ENCODE data around the gene DPP3. TPM values are rescaled to one million over a fixed set of nuclear protein-coding genes. Genes with fewer than 3 reads are reported as not detected.

DPP3 gene
- total RNA-seq, 1 experiment from 2014 or later: 55.6 TPM

- CTCF ChIA-PET: no interaction called here
Observed at GRCh38 chr11:66555416-66555815, 75.2 kb downstream of the DPP3 start.

GRCh38 chr11:66556086-66556485 lies 75.9 kb downstream of the DPP3 start:
- Histone ChIP-seq H3K9ac (ENCODE audit: low read length) (no peak overlapping the region), H3K9me3 (ENCODE audit: control insufficient read depth in 1 of 2, insufficient read depth in 1 of 2, low read depth in 1 of 2, low read length in 2 of 2) (no peaks in the 10 kb centered on the region), H3K4me2 (ENCODE audit: low read length) (no peak overlapping the region), H3K9me2 (ENCODE audit: insufficient read depth) (no peaks in the 10 kb centered on the region), H3K4me3 (replicated peaks in 1 of 2; ENCODE audit: low read depth in 1 of 2, low read length in 2 of 2) (no peak overlapping the region), H4K20me1 (ENCODE audit: insufficient read depth) (no peaks in the 10 kb centered on the region), H2AFZ (ENCODE audit: low read depth, low read length, poor library complexity, severe bottlenecking) (no peak overlapping the region), H3K27me3 (ENCODE audit: insufficient read depth, low read length) (no peaks in the 10 kb centered on the region), H3K27ac (ENCODE audit: low read depth, low read length) (no peak overlapping the region), H3K79me2 (ENCODE audit: insufficient read depth, low read length) (no peaks in the 10 kb centered on the region), H3K36me3 (ENCODE audit: control insufficient read depth in 1 of 2, insufficient read depth in 2 of 2, low read length in 2 of 2) (no peaks in the 10 kb centered on the region), H3K4me1 (ENCODE audit: control insufficient read depth in 1 of 2, insufficient read depth in 2 of 2, low read length in 2 of 2) (no peaks in the 10 kb centered on the region)
- ChIA-PET RAD21 (ENCODE audit: low non-redundant PET in 1 of 2, low total read pairs in 2 of 2, uncharacterized antibody in 2 of 2, unreplicated experiment in 2 of 2) (no interaction called here), POLR2A (no interaction called here), CTCF (no interaction called here)
- DNase-seq (ENCODE audit: low read depth, low spot score) (no peak), ATAC-seq (no peak)
- intact Hi-C loops (cut with micrococcal nuclease): no loop called here
- BruUV-seq (replicated peaks): no TSS peak
- TF ChIP-seq EGR1 (IDR thresholded peaks at IDR 0.05; ENCODE audit: low read depth) (no peak), EZH2phosphoT487 (IDR thresholded peaks at IDR 0.05; ENCODE audit: borderline replicate concordance) (no peak), SIN3A (IDR thresholded peaks at IDR 0.05; ENCODE audit: low read depth) (no peak), CTCF (IDR thresholded peaks at IDR 0.05 in 2 of 3, conservative IDR thresholded peaks at IDR 0.05 in 1 of 3; ENCODE audit: borderline replicate concordance in 1 of 3, insufficient read depth in 1 of 3, low read depth in 2 of 3, low read length in 2 of 3) (no peak), MAX (IDR thresholded peaks at IDR 0.05) (no peak), SRF (IDR thresholded peaks at IDR 0.05; ENCODE audit: low read depth) (no peak), ZBTB33 (IDR thresholded peaks at IDR 0.05; ENCODE audit: extremely low read depth, insufficient replicate concordance, low read length) (no peak), RAD21 (IDR thresholded peaks at IDR 0.05; ENCODE audit: low read depth) (no peak), TCF7L2 (IDR thresholded peaks at IDR 0.05; ENCODE audit: borderline replicate concordance, extremely low read depth, insufficient read depth, insufficient read length) (no peak), ATF3 (IDR thresholded peaks at IDR 0.05) (no peak), EZH2 (IDR thresholded peaks at IDR 0.05) (no peak)

More at GRCh38 chr11:66555416-66555815, 75.2 kb downstream of the DPP3 start:
- Histone ChIP-seq H3K36me3 (ENCODE audit: control insufficient read depth in 1 of 2, insufficient read depth in 2 of 2, low read length in 2 of 2) (no peaks in the 10 kb centered on the region), H3K4me1 (ENCODE audit: control insufficient read depth in 1 of 2, insufficient read depth in 2 of 2, low read length in 2 of 2) (no peaks in the 10 kb centered on the region), H3K9ac (ENCODE audit: low read length) (no peak overlapping the region), H3K4me3 (replicated peaks in 1 of 2; ENCODE audit: low read depth in 1 of 2, low read length in 2 of 2) (no peak overlapping the region), H3K27me3 (ENCODE audit: insufficient read depth, low read length) (no peaks in the 10 kb centered on the region), H2AFZ (ENCODE audit: low read depth, low read length, poor library complexity, severe bottlenecking) (no peak overlapping the region), H4K20me1 (ENCODE audit: insufficient read depth) (no peaks in the 10 kb centered on the region), H3K27ac (ENCODE audit: low read depth, low read length) (no peak overlapping the region), H3K9me3 (ENCODE audit: control insufficient read depth in 1 of 2, insufficient read depth in 1 of 2, low read depth in 1 of 2, low read length in 2 of 2) (no peaks in the 10 kb centered on the region), H3K9me2 (ENCODE audit: insufficient read depth) (no peaks in the 10 kb centered on the region), H3K4me2 (ENCODE audit: low read length) (no peak overlapping the region), H3K79me2 (ENCODE audit: insufficient read depth, low read length) (no peaks in the 10 kb centered on the region)
- TF ChIP-seq CEBPB (IDR thresholded peaks at IDR 0.05; ENCODE audit: low read depth) (no peak), FOSL1 (IDR thresholded peaks at IDR 0.05; ENCODE audit: low read depth) (no peak), ATF3 (IDR thresholded peaks at IDR 0.05) (no peak), POLR2AphosphoS5 (IDR thresholded peaks at IDR 0.05; ENCODE audit: low read depth, low read length) (no peak), SIN3A (IDR thresholded peaks at IDR 0.05; ENCODE audit: low read depth) (no peak), SP1 (IDR thresholded peaks at IDR 0.05; ENCODE audit: low read depth) (no peak), POLR2A (IDR thresholded peaks at IDR 0.05; ENCODE audit: borderline replicate concordance, extremely low read depth, insufficient read depth, insufficient read length) (no peak)
- DNase-seq (ENCODE audit: low read depth, low spot score): no peak
- ChIA-PET RAD21 (ENCODE audit: low non-redundant PET in 1 of 2, low total read pairs in 2 of 2, uncharacterized antibody in 2 of 2, unreplicated experiment in 2 of 2) (no interaction called here), POLR2A (no interaction called here)
- ATAC-seq: no peak
- intact Hi-C loops (cut with micrococcal nuclease): no loop called here
- no TSS peak for BruUV-seq (replicated peaks)
